SK-N-SH (cell line): ENCODE measurements around the gene LGR6. TPM values are rescaled to one million over a fixed set of nuclear protein-coding genes. Genes with fewer than 3 reads are reported as not detected.

Experiments
- CTCF ChIA-PET: fragments of 300-600, 350-600 bp; formaldehyde crosslinking; extraction: SDS; loops from one replicate; lab custom pipeline; 2021; lab: Yijun Ruan, JAX
- POLR2A ChIA-PET: fragments of 350-600 bp; sonication (Branson Sonifier 250); formaldehyde crosslinking; extraction: SDS; loops from one replicate; lab custom pipeline; 2020; ENCODE audit warnings: antibody characterized with exemption, inconsistent platforms; lab: Yijun Ruan, JAX
- DNase-seq: peaks from one replicate; pipeline ENCODE4 v3.0.0; 2012
- H2AFZ ChIP-seq: fragments of 200-600 bp; sonication (generic); 2 replicates; pipeline ENCODE4 v1.8.1; 2016; ENCODE audit warnings: antibody characterized with exemption, mild to moderate bottlenecking, low read depth
- H3F3A ChIP-seq: fragments of 200-600 bp; sonication (generic); replicated peaks from 2 replicates; pipeline ENCODE3; 2016; ENCODE audit warnings: antibody characterized with exemption, mild to moderate bottlenecking; ENCODE audit not compliant: insufficient read depth
- H3K27ac ChIP-seq, 2 experiments: fragments of 200-500 bp in 1 of 2; fragments of 200-600 bp in 1 of 2; sonication (Bioruptor generic) in 1 of 2; sonication (generic), shearing (Covaris generic) in 1 of 2; 2 replicates each; pipeline versions ENCODE4 v1.5.1 to v1.6.1; 2014 to 2016; ENCODE audit warnings: low read depth in 2 of 2, inconsistent platforms in 1 of 2, low read length in 1 of 2, mild to moderate bottlenecking in 1 of 2, mixed read lengths in 1 of 2
- H3K27me3 ChIP-seq: fragments of 200-600 bp; sonication (generic), shearing (Covaris generic); 2 replicates; pipeline ENCODE4 v1.6.1; 2016; ENCODE audit warnings: mixed run types; ENCODE audit not compliant: insufficient read depth
- H3K36me3 ChIP-seq, 2 experiments: fragments of 200-500 bp in 1 of 2; fragments of 200-600 bp in 1 of 2; sonication (Bioruptor generic) in 1 of 2; sonication (generic) in 1 of 2; replicated peaks in 1 of 2; 2 replicates each; pipeline versions ENCODE3 to v1.5.1; 2014 to 2016; ENCODE audit warnings: low read length in 1 of 2, mild to moderate bottlenecking in 1 of 2; ENCODE audit not compliant: insufficient read depth in 2 of 2, control insufficient read depth in 1 of 2
- H3K4me1 ChIP-seq, 2 experiments: fragments of 200-500 bp in 1 of 2; fragments of 200-600 bp in 1 of 2; sonication (Bioruptor generic) in 1 of 2; sonication (generic), shearing (Covaris generic) in 1 of 2; 2 replicates each; pipeline versions ENCODE4 v1.5.1 to v1.6.1; 2014 to 2016; ENCODE audit warnings: low read depth in 1 of 2, low read length in 1 of 2, mixed run types in 1 of 2; ENCODE audit not compliant: insufficient read depth in 2 of 2, control insufficient read depth in 1 of 2
- H3K4me2 ChIP-seq: fragments of 200-600 bp; sonication (generic), shearing (Covaris generic); 2 replicates; pipeline ENCODE4 v1.6.1; 2017; ENCODE audit warnings: mixed run types
- H3K4me3 ChIP-seq, 2 experiments: fragments of 200-500 bp in 1 of 2; fragments of 200-600 bp in 1 of 2; sonication (Bioruptor generic) in 1 of 2; sonication (generic), shearing (Covaris generic) in 1 of 2; 2 replicates each; pipeline versions ENCODE4 v1.5.1 to v1.8.1; 2014 to 2016; ENCODE audit warnings: low read depth in 2 of 2, inconsistent platforms in 1 of 2, low read length in 1 of 2, mild to moderate bottlenecking in 1 of 2, mixed read lengths in 1 of 2, moderate library complexity in 1 of 2
- H3K79me2 ChIP-seq: fragments of 200-600 bp; sonication (generic); 2 replicates; pipeline ENCODE4 v1.8.1; 2017; ENCODE audit warnings: mild to moderate bottlenecking; ENCODE audit not compliant: insufficient read depth
- H3K9ac ChIP-seq: fragments of 200-600 bp; sonication (generic); 2 replicates; pipeline ENCODE4 v1.6.1; 2017; ENCODE audit warnings: mixed run types
- H3K9me2 ChIP-seq: fragments of 200-600 bp; sonication (generic); 2 replicates; pipeline ENCODE4 v1.6.1; 2017; ENCODE audit warnings: mixed run types
- H3K9me3 ChIP-seq: fragments of 200-600 bp; sonication (generic); 2 replicates; pipeline ENCODE4 v1.6.1; 2017; ENCODE audit warnings: mixed run types, mild to moderate bottlenecking, moderate library complexity
- H4K20me1 ChIP-seq: fragments of 200-600 bp; sonication (generic); 2 replicates; pipeline ENCODE4 v1.6.1; 2017; ENCODE audit warnings: mild to moderate bottlenecking, mixed run types; ENCODE audit not compliant: insufficient read depth
- CHD2 ChIP-seq: fragments of 150-350 bp; IDR thresholded peaks from 2 replicates; pipeline ENCODE4 v1.6.1; 2018; ENCODE audit warnings: low read length; ENCODE audit not compliant: partially characterized antibody
- CTCF ChIP-seq: fragments of 200-600 bp; sonication (generic); IDR thresholded peaks from 2 replicates; pipeline ENCODE4 v1.6.1; 2017; ENCODE audit warnings: antibody characterized with exemption, mild to moderate bottlenecking, moderate library complexity
- ELF1 ChIP-seq: IDR thresholded peaks from 2 replicates; pipeline ENCODE4 v1.4.0; 2012
- FOXJ3 ChIP-seq: sonication (generic); formaldehyde crosslinking; IDR thresholded peaks from 2 replicates; pipeline ENCODE4 v1.5.1; 2020; ENCODE audit warnings: mild to moderate bottlenecking, missing genetic modification reagents
- FOXM1 ChIP-seq: IDR thresholded peaks from 2 replicates; pipeline ENCODE4 v1.4.0; 2012; ENCODE audit warnings: low read depth, mild to moderate bottlenecking
- GABPA ChIP-seq: IDR thresholded peaks from 2 replicates; pipeline ENCODE4 v1.4.0; 2012; ENCODE audit warnings: low read depth, mild to moderate bottlenecking
- GATA2 ChIP-seq: sonication (generic); formaldehyde crosslinking; IDR thresholded peaks from 2 replicates; pipeline ENCODE4 v1.5.0; 2020; ENCODE audit warnings: mild to moderate bottlenecking, missing genetic modification reagents
- JUND ChIP-seq: IDR thresholded peaks from 2 replicates; pipeline ENCODE4 v1.4.0; 2012
- MAX ChIP-seq: IDR thresholded peaks from 2 replicates; pipeline ENCODE4 v1.4.0; 2012; ENCODE audit warnings: low read depth
- NFIC ChIP-seq: IDR thresholded peaks from 2 replicates; pipeline ENCODE4 v1.4.0; 2012; ENCODE audit warnings: borderline replicate concordance
- PBX3 ChIP-seq: IDR thresholded peaks from 2 replicates; pipeline ENCODE4; 2012
- RAD21 ChIP-seq: IDR thresholded peaks from 2 replicates; pipeline ENCODE4 v1.6.1; 2012; ENCODE audit warnings: mild to moderate bottlenecking, low read length
- REST ChIP-seq: IDR thresholded peaks from 2 replicates; pipeline ENCODE4 v1.6.1; 2012; ENCODE audit warnings: mild to moderate bottlenecking, low read depth, low read length, moderate library complexity
- TCF12 ChIP-seq: IDR thresholded peaks from 2 replicates; pipeline ENCODE4 v1.4.0; 2012
- TEAD4 ChIP-seq: IDR thresholded peaks from 2 replicates; pipeline ENCODE4 v1.4.0; 2012; ENCODE audit warnings: mild to moderate bottlenecking, borderline replicate concordance; ENCODE audit not compliant: insufficient read depth
- USF1 ChIP-seq: IDR thresholded peaks from 2 replicates; pipeline ENCODE4 v1.4.0; 2012; ENCODE audit warnings: low read depth, borderline replicate concordance
- USF2 ChIP-seq: fragments of 150-350 bp; IDR thresholded peaks from 2 replicates; pipeline ENCODE4 v1.6.1; 2017; ENCODE audit warnings: antibody characterized with exemption, low read length, low read depth, borderline replicate concordance
- YY1 ChIP-seq: IDR thresholded peaks from 2 replicates; pipeline ENCODE4 v1.4.0; 2012; ENCODE audit warnings: low read depth, mild to moderate bottlenecking
- ZBTB33 ChIP-seq: IDR thresholded peaks from 2 replicates; pipeline ENCODE4 v1.4.0; 2012; ENCODE audit warnings: low read depth, borderline replicate concordance
- WGBS: methylation state at CpG from one replicate; pipeline ENCODE4 v1.1.6; 2017; ENCODE audit warnings: low lambda C conversion rate; 5-methylcytosine and 5-hydroxymethylcytosine counted together
- polyA plus RNA-seq, 3 experiments: library from polyadenylated mRNA; depleted of rRNA; stranded (reverse); fragments of >200 nt; gene quantifications; 2 replicates each; pipeline ENCODE4 v1.2.3, GENCODE V29; 2012

LGR6 gene
- polyA plus RNA-seq, 1 of the 3 experiments (the other 2 are of a cell fraction): 0.03 TPM

GRCh38 chr1:202154148-202154765 lies 39.3 kb upstream of the LGR6 start:
- H3K4me2 ChIP-seq: no peak overlapping the region
- no peak for DNase-seq
- no peak overlapping the region for H2AFZ ChIP-seq
- 88% methylated on average over 7 of the region's 10 CpGs for WGBS
- no peaks in the 10 kb centered on the region for H3K9me3 ChIP-seq
- TF ChIP-seq CHD2 (no peak), REST (no peak), MAX (no peak), USF2 (no peak), GATA2 (CRISPR knock-in tag) (no peak), FOXM1 (no peak), ZBTB33 (no peak), TCF12 (no peak), YY1 (no peak), CTCF (no peak), RAD21 (no peak), GABPA (no peak), USF1 (no peak), FOXJ3 (CRISPR knock-in tag) (no peak), NFIC (no peak), PBX3 (no peak), TEAD4 (no peak), ELF1 (no peak), JUND (no peak)
- no peaks in the 10 kb centered on the region for H4K20me1 ChIP-seq
- peaks cover 9 to 20% of the 10 kb centered on the region in 2 experiments; a peak in 1 of 4 replicates for H3K4me1 ChIP-seq
- H3K4me3 ChIP-seq: no peak overlapping the region
- peaks cover 9% of the 10 kb centered on the region for H3F3A ChIP-seq
- H3K27ac ChIP-seq: peak overlapping the region in 1 of 2 experiments; percentile 77; a peak in 2 of 4 replicates
- no peaks in the 10 kb centered on the region for H3K27me3 ChIP-seq
- H3K9ac ChIP-seq: no peak overlapping the region
- POLR2A ChIA-PET: interaction anchor here (0.6 kb wide), 1 partner anchor 9 kb away, joined by 3 read pairs; no protein-coding TSS in a partner anchor
- no peaks in the 10 kb centered on the region for H3K9me2 ChIP-seq
- H3K79me2 ChIP-seq: no peaks in the 10 kb centered on the region
- H3K36me3 ChIP-seq: no peaks in the 10 kb centered on the region
- CTCF ChIA-PET: interaction anchor here (0.6 to 3.2 kb wide), 20 partner anchors 7 to 361 kb away, joined by 3 to 20 read pairs (median 6); partner anchors contain the start of gene LGR6
